ENCODE measurements around the gene CLDN14. TPM values are rescaled to one million over a fixed set of nuclear protein-coding genes. Genes with fewer than 3 reads are reported as not detected.

CLDN14 gene, protein sequence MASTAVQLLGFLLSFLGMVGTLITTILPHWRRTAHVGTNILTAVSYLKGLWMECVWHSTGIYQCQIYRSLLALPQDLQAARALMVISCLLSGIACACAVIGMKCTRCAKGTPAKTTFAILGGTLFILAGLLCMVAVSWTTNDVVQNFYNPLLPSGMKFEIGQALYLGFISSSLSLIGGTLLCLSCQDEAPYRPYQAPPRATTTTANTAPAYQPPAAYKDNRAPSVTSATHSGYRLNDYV
- total RNA-seq, result 0.39 TPM in 1 of 2 replicates, not detected in the other
- 0.12 TPM for total RNA-seq (2013)
- polyA plus RNA-seq, result not detected in 2 replicates
- polyA minus RNA-seq, result not detected in 2 replicates

DNA sequence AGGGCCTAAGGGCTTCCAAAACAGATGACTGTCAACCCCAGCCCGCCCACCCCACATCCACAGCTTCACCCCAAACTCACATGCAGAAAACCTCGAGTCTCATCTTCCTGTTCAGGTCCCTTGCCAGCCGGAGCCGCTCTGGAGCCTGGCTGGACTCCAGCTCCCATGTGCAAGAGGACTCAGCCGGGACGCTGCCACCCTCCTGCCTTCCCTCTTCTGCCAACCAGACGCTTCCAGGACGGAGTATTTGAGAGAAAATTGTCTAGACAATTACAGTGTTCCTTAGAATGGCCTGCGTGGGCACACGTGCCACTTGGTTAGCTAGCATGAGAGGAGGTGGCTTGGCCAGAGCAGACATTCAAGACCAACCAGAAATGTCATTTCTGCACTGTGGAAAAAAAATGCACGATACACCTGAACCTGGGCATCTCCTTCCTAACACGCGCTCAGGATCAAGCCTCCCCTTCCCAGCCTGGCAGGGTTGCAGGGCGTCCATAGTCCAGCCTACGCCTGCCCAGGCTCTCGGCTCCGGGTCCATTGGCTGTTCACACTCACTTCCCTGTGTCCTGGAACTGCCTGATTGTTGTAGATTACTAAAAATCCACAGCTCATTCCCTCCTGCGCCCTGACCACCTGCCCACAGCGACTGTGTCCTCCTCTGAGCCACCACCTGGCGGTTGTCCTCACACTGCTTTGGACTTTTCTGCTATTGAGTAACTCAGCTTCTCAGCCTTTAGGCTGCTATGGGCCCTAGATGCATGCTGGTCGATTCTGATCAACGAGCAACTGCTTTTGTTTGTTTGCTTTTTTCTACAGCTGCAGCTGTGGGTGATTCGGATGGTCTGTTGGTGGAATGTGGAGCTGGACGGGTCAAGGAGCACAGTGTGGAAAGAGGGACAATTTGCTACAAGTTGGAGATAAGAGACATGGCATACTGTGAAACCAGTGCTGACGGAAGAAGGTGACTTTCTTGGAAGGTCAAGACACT lies at the start of gene CLDN14:
Gene CLDN14 (minus strand): TSS at position 708 of the 988 bp plus-strand sequence. CDS start 18,427 bp downstream, outside the sequence.
- Histone ChIP-seq H3K36me3 (replicated peaks in 1 of 2; ENCODE audit: control extremely low read depth in 1 of 2, control insufficient read depth in 1 of 2, extremely low read depth in 1 of 2, insufficient read depth in 2 of 2, low read length in 1 of 2) (no peaks in the 10 kb centered on the region), H3K9ac (ENCODE audit: low read length) (no peak within 1 kb of the TSS), H3K27me3 (replicated peaks in 1 of 4; ENCODE audit: control extremely low read depth in 1 of 4, control insufficient read depth in 3 of 4, insufficient read depth in 4 of 4, low read length in 3 of 4) (no peaks in the 10 kb centered on the region), H4K20me1 (ENCODE audit: control insufficient read depth, insufficient read depth, low read length, poor library complexity, severe bottlenecking) (no peaks in the 10 kb centered on the region), H3K4me1 (ENCODE audit: control insufficient read depth in 2 of 2, insufficient read depth in 2 of 2, low read length in 2 of 2) (no peaks in the 10 kb centered on the region), H3K4me3 (ENCODE audit: control extremely low read depth in 1 of 5, extremely low read depth in 1 of 5, insufficient read depth in 1 of 5, low read depth in 2 of 5, low read length in 4 of 5) (no peak within 1 kb of the TSS), H2AFZ (ENCODE audit: insufficient read depth, low read depth, low read length, poor library complexity, severe bottlenecking) (no peak within 1 kb of the TSS), H3K9me3 (ENCODE audit: control extremely low read depth in 1 of 3, control insufficient read depth in 2 of 3, insufficient read depth in 1 of 3, low read length in 2 of 3) (no peaks in the 10 kb centered on the region), H3K4me2 (replicated peaks; ENCODE audit: low read depth, low read length, poor library complexity, severe bottlenecking) (no peak within 1 kb of the TSS), H3K79me2 (ENCODE audit: control insufficient read depth, insufficient read depth, low read length) (no peaks in the 10 kb centered on the region), H3K27ac (ENCODE audit: low read length in 2 of 2) (no peak within 1 kb of the TSS)
- WGBS (ENCODE audit: insufficient coverage), result 96% methylated on average over 22 of the region's 25 CpGs
- Mint-ChIP-seq H3K4me3 (no peak within 1 kb of the TSS), H3K27ac (no peak within 1 kb of the TSS), H3K27me3 (peaks cover 3% of the 10 kb centered on the region), H3K9me3 (ENCODE audit: insufficient read depth) (no peaks in the 10 kb centered on the region), H3K4me1 (no peaks in the 10 kb centered on the region)
- DNase-seq (no peak), ATAC-seq (ENCODE audit: low read depth) (no peak)
- ChIA-PET CTCF (no interaction called here), POLR2A (no interaction called here)
- TF ChIP-seq, protein P1, sequence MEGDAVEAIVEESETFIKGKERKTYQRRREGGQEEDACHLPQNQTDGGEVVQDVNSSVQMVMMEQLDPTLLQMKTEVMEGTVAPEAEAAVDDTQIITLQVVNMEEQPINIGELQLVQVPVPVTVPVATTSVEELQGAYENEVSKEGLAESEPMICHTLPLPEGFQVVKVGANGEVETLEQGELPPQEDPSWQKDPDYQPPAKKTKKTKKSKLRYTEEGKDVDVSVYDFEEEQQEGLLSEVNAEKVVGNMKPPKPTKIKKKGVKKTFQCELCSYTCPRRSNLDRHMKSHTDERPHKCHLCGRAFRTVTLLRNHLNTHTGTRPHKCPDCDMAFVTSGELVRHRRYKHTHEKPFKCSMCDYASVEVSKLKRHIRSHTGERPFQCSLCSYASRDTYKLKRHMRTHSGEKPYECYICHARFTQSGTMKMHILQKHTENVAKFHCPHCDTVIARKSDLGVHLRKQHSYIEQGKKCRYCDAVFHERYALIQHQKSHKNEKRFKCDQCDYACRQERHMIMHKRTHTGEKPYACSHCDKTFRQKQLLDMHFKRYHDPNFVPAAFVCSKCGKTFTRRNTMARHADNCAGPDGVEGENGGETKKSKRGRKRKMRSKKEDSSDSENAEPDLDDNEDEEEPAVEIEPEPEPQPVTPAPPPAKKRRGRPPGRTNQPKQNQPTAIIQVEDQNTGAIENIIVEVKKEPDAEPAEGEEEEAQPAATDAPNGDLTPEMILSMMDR (IDR thresholded peaks at IDR 0.05), result no peak
- no peak for TF ChIP-seq EZH2 (IDR thresholded peaks at IDR 0.05; ENCODE audit: borderline replicate concordance, insufficient read depth, low read depth, low read length, poor library complexity, severe bottlenecking)
- intact Hi-C loops (cut with micrococcal nuclease), result no loop called here
